ENCODE results near the gene ZNF598.

Gene ZNF598

DNA sequence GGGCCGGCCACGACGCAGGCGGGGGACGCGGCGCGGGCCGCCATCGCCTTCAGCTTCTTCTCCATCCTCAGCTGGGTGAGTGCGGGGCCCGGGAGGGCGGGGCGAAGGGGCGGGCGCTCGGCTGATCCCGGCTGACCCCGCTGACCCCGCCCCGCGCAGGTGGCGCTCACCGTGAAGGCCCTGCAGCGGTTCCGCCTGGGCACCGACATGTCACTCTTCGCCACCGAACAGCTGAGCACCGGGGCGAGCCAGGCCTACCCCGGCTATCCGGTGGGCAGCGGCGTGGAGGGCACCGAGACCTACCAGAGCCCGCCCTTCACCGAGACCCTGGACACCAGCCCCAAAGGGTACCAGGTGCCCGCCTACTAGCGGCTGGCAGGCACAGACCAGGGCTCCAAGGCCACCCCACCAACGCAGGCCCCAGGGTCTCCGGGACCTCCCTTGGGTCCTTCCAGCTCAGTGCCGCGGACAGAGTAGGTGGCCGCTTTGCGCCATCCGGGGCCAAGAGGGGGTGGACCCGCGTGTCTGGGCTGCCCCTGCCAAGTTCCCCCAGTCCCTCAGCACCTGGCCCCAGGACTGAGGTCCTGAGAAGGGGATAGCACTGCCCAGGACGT, 16.8 kb downstream of the ZNF598 start:
- no peak overlapping the region for H3K27ac ChIP-seq (ENCODE audit: low read length)
- H3K36me3 ChIP-seq (ENCODE audit: control insufficient read depth in 1 of 2, insufficient read depth in 2 of 2, low read length in 2 of 2): peaks cover 0 to 9% of the 10 kb centered on the region in 2 donors
- H3K4me1 ChIP-seq (ENCODE audit: control insufficient read depth in 1 of 2, insufficient read depth in 2 of 2, low read length in 2 of 2): peaks cover 0 to 23% of the 10 kb centered on the region in 2 donors
- H3K4me3 ChIP-seq (ENCODE audit: low read depth in 1 of 2, low read length in 2 of 2): peak overlapping the region in 1 of 2 donors; percentile 12
- no peaks in the 10 kb centered on the region for H3K9me3 ChIP-seq (ENCODE audit: control insufficient read depth in 1 of 2, low read length in 2 of 2)
- H3K27me3 ChIP-seq (ENCODE audit: low read depth, low read length): peaks cover 21% of the 10 kb centered on the region

GRCh38 chr16:1991948-1992703, 17.5 kb downstream of the ZNF598 start:
- Histone ChIP-seq H3K4me1 (ENCODE audit: control insufficient read depth in 1 of 2, insufficient read depth in 2 of 2, low read length in 2 of 2) (peaks cover 0 to 20% of the 10 kb centered on the region in 2 donors), H3K36me3 (ENCODE audit: control insufficient read depth in 1 of 2, insufficient read depth in 2 of 2, low read length in 2 of 2) (peaks cover 0 to 8% of the 10 kb centered on the region in 2 donors), H3K27me3 (ENCODE audit: low read depth, low read length) (peaks cover 21% of the 10 kb centered on the region), H3K9me3 (ENCODE audit: control insufficient read depth in 1 of 2, low read length in 2 of 2) (no peaks in the 10 kb centered on the region), H3K4me3 (ENCODE audit: low read depth in 1 of 2, low read length in 2 of 2) (peak overlapping the region in 1 of 2 donors; percentile 40), H3K27ac (ENCODE audit: low read length) (no peak overlapping the region)

- Histone ChIP-seq H3K36me3 (ENCODE audit: control insufficient read depth in 1 of 2, insufficient read depth in 2 of 2, low read length in 2 of 2) (peaks cover 4 to 8% of the 10 kb centered on the region in 2 donors), H3K4me3 (ENCODE audit: low read depth in 1 of 2, low read length in 2 of 2) (peak overlapping the region in 1 of 2 donors; percentile 40), H3K27me3 (ENCODE audit: low read depth, low read length) (peaks cover 21% of the 10 kb centered on the region), H3K9me3 (ENCODE audit: control insufficient read depth in 1 of 2, low read length in 2 of 2) (no peaks in the 10 kb centered on the region), H3K4me1 (ENCODE audit: control insufficient read depth in 1 of 2, insufficient read depth in 2 of 2, low read length in 2 of 2) (peaks cover 0 to 17% of the 10 kb centered on the region in 2 donors), H3K27ac (ENCODE audit: low read length) (no peak overlapping the region)
Measured at GRCh38 chr16:1991588-1991947, 18.1 kb downstream of the ZNF598 start.

- Histone ChIP-seq H3K27me3 (ENCODE audit: low read depth, low read length) (peaks cover 21% of the 10 kb centered on the region), H3K9me3 (ENCODE audit: control insufficient read depth in 1 of 2, low read length in 2 of 2) (no peaks in the 10 kb centered on the region), H3K4me3 (ENCODE audit: low read depth in 1 of 2, low read length in 2 of 2) (no peak overlapping the region), H3K4me1 (ENCODE audit: control insufficient read depth in 1 of 2, insufficient read depth in 2 of 2, low read length in 2 of 2) (peaks cover 0 to 17% of the 10 kb centered on the region in 2 donors), H3K27ac (ENCODE audit: low read length) (no peak overlapping the region), H3K36me3 (ENCODE audit: control insufficient read depth in 1 of 2, insufficient read depth in 2 of 2, low read length in 2 of 2) (peaks cover 6 to 12% of the 10 kb centered on the region in 2 donors)
Measured at GRCh38 chr16:1991135-1991551, 18.5 kb downstream of the ZNF598 start.

DNA sequence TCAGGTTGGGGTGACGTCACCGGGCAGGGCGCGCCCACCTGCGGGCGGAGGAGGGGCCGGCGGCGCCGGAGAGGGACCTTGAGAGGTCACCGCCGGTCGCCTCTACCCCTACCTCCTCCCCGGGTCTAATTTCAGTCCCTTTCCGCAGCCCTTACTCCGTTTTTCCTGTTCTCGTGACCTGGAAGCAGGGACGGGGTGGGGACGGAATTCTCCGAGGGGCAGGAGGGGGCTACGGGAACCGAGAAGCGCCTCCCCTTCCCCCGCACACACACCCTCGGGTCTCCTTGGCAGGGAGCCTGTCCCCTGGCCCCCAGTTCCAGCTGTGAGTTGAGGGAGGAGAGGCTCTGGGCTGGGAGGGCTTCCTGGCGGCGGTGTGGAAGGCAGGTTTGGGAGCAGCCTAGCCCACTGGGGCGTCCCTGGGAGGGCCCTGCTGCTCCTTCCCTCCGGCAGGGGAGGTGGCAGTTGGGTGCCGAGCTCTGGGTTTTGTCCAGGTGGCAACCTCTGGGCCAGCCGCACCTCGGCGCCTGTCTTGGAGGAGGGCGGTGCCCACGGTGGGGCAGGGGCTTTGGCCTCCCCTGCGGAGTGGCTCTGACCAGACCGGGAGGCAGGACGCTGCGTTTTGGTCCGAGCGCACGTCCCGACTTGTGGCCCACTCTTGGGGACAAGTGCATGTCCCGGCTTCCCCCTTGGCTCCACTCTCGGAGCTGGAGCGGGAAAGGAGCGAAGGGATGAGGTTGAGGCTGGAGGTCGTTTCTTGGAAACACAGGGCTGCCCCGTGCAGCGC, 19.1 kb downstream of the ZNF598 start:
- peaks cover under 1 to 19% of the 10 kb centered on the region in 2 donors for H3K4me1 ChIP-seq (ENCODE audit: control insufficient read depth in 1 of 2, insufficient read depth in 2 of 2, low read length in 2 of 2)
- no peaks in the 10 kb centered on the region for H3K9me3 ChIP-seq (ENCODE audit: control insufficient read depth in 1 of 2, low read length in 2 of 2)
- peaks cover 6 to 18% of the 10 kb centered on the region in 2 donors for H3K36me3 ChIP-seq (ENCODE audit: control insufficient read depth in 1 of 2, insufficient read depth in 2 of 2, low read length in 2 of 2)
- H3K27ac ChIP-seq (ENCODE audit: low read length): no peak overlapping the region
- peaks cover 21% of the 10 kb centered on the region for H3K27me3 ChIP-seq (ENCODE audit: low read depth, low read length)
- peak overlapping the region in 1 of 2 donors; percentile 24 for H3K4me3 ChIP-seq (ENCODE audit: low read depth in 1 of 2, low read length in 2 of 2)

DNA sequence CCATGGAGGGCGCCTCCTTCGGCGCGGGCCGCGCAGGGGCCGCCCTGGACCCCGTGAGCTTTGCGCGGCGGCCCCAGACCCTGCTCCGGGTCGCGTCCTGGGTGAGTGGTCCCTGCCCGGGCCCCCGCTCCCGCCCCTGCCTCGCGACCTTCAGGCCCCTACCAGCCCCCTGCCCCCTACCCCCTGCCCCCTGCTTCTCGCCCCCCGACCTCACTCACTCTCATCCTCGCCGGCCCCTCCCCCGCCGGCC, 19.6 kb downstream of the ZNF598 start:
- Histone ChIP-seq H3K36me3 (ENCODE audit: control insufficient read depth in 1 of 2, insufficient read depth in 2 of 2, low read length in 2 of 2) (peaks cover 6 to 21% of the 10 kb centered on the region in 2 donors), H3K9me3 (ENCODE audit: control insufficient read depth in 1 of 2, low read length in 2 of 2) (no peaks in the 10 kb centered on the region), H3K4me1 (ENCODE audit: control insufficient read depth in 1 of 2, insufficient read depth in 2 of 2, low read length in 2 of 2) (peaks cover 6 to 24% of the 10 kb centered on the region in 2 donors), H3K4me3 (ENCODE audit: low read depth in 1 of 2, low read length in 2 of 2) (no peak overlapping the region), H3K27me3 (ENCODE audit: low read depth, low read length) (peaks cover 21% of the 10 kb centered on the region), H3K27ac (ENCODE audit: low read length) (no peak overlapping the region)

- Histone ChIP-seq H3K36me3 (ENCODE audit: control insufficient read depth in 1 of 2, insufficient read depth in 2 of 2, low read length in 2 of 2) (peaks cover 6 to 21% of the 10 kb centered on the region in 2 donors), H3K4me3 (ENCODE audit: low read depth in 1 of 2, low read length in 2 of 2) (peak within 1 kb of the TSS in 1 of 2 donors; percentile 24), H3K4me1 (ENCODE audit: control insufficient read depth in 1 of 2, insufficient read depth in 2 of 2, low read length in 2 of 2) (peaks cover 9 to 29% of the 10 kb centered on the region in 2 donors), H3K9me3 (ENCODE audit: control insufficient read depth in 1 of 2, low read length in 2 of 2) (no peaks in the 10 kb centered on the region), H3K27me3 (ENCODE audit: low read depth, low read length) (peaks cover 21% of the 10 kb centered on the region), H3K27ac (ENCODE audit: low read length) (no peak within 1 kb of the TSS)
Measured at GRCh38 chr16:1989209-1990100, 20.2 kb downstream of the ZNF598 start, which contains the start of gene SYNGR3. Gene SYNGR3, plus strand, starts transcription at chr16:1989970. Its CDS starts 133 bp downstream, at chr16:1990103.

DNA sequence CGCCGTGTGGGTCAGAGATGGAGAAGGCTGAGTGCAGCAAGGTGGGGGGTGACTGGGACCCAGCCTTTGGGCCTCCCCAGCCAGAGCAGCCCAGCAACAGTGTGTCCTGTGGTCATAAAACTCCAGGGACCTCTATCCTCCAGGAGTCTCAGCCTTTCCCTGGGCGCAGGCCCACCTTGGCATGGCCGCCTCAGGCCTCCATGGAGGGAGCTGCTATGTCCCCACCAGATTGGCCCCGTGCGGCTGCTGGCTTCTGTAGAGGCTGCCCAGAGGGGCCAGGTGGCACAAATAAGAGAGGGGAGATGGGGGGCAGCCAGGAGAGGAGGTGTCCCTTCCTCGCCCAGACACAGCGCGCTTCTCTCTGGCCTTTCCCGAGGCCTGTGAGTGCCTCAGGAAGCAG, 22.4 kb downstream of the ZNF598 start:
- Histone ChIP-seq H3K4me3 (ENCODE audit: low read depth in 1 of 2, low read length in 2 of 2) (no peak overlapping the region), H3K27me3 (ENCODE audit: low read depth, low read length) (peaks cover 25% of the 10 kb centered on the region), H3K9me3 (ENCODE audit: control insufficient read depth in 1 of 2, low read length in 2 of 2) (no peaks in the 10 kb centered on the region), H3K36me3 (ENCODE audit: control insufficient read depth in 1 of 2, insufficient read depth in 2 of 2, low read length in 2 of 2) (peaks cover 6 to 21% of the 10 kb centered on the region in 2 donors), H3K27ac (ENCODE audit: low read length) (no peak overlapping the region), H3K4me1 (ENCODE audit: control insufficient read depth in 1 of 2, insufficient read depth in 2 of 2, low read length in 2 of 2) (peaks cover 15 to 36% of the 10 kb centered on the region in 2 donors)

- Histone ChIP-seq H3K4me1 (ENCODE audit: control insufficient read depth in 1 of 2, insufficient read depth in 2 of 2, low read length in 2 of 2) (peaks cover 15 to 24% of the 10 kb centered on the region in 2 donors), H3K27ac (ENCODE audit: low read length) (peak overlapping the region; percentile 84), H3K4me3 (ENCODE audit: low read depth in 1 of 2, low read length in 2 of 2) (peak overlapping the region in 1 of 2 donors; percentile 68), H3K27me3 (ENCODE audit: low read depth, low read length) (peaks cover 36% of the 10 kb centered on the region), H3K9me3 (ENCODE audit: control insufficient read depth in 1 of 2, low read length in 2 of 2) (no peaks in the 10 kb centered on the region), H3K36me3 (ENCODE audit: control insufficient read depth in 1 of 2, insufficient read depth in 2 of 2, low read length in 2 of 2) (peaks cover 6 to 21% of the 10 kb centered on the region in 2 donors)
Measured at GRCh38 chr16:1985466-1986150, 24.0 kb downstream of the ZNF598 start.
